ACC112 (cell line): ENCODE data around the gene MFAP5.
"Not testable (repeated sequence)": the region's sequence is repeated elsewhere in the genome, so short reads cannot be mapped to it uniquely, and the experiment has no call there.

Experiments
- H2AFZ ChIP-seq: fragments of 200-600 bp; sonication (generic); one replicate; pipeline ENCODE4 v1.6.0; 2017; ENCODE audit warnings: antibody characterized with exemption, low read length; ENCODE audit not compliant: unreplicated experiment
- H3K27ac ChIP-seq: fragments of 200-600 bp; sonication (generic); 2 replicates; pipeline ENCODE4 v1.5.1; 2014; ENCODE audit warnings: low read depth, mild to moderate bottlenecking, antibody characterized with exemption, low read length, moderate library complexity
- H3K27me3 ChIP-seq: fragments of 200-600 bp; sonication (generic); 2 replicates; pipeline ENCODE4 v1.6.1; 2014; ENCODE audit warnings: mild to moderate bottlenecking, antibody characterized with exemption, low read length, moderate library complexity, mixed read lengths; ENCODE audit not compliant: insufficient read depth
- H3K36me3 ChIP-seq: fragments of 200-600 bp; sonication (generic); 2 replicates; pipeline ENCODE4 v1.6.1; 2016; ENCODE audit warnings: mild to moderate bottlenecking, antibody characterized with exemption, low read length, moderate library complexity, mixed read lengths; ENCODE audit not compliant: insufficient read depth
- H3K4me1 ChIP-seq: fragments of 200-600 bp; sonication (generic); one replicate; pipeline ENCODE4 v1.6.1; 2016; ENCODE audit warnings: low read length, mixed read lengths; ENCODE audit not compliant: insufficient read depth, unreplicated experiment, control insufficient read depth
- H3K4me3 ChIP-seq: fragments of 200-600 bp; sonication (generic); 2 replicates; pipeline ENCODE4 v1.5.1; 2014; ENCODE audit warnings: mild to moderate bottlenecking, low read depth, low read length
- H3K79me2 ChIP-seq: fragments of 200-600 bp; sonication (generic); one replicate; pipeline ENCODE4 v1.6.0; 2016; ENCODE audit warnings: low read length; ENCODE audit not compliant: control insufficient read depth, unreplicated experiment, insufficient read depth

The MFAP5 gene

GRCh38 chr12:8635342-8636006 lies 27.2 kb downstream of the MFAP5 start:
- H2AFZ ChIP-seq, H3K4me3 ChIP-seq, H3K27me3 ChIP-seq, H3K36me3 ChIP-seq, H3K27ac ChIP-seq, H3K4me1 ChIP-seq, H3K79me2 ChIP-seq: not testable (repeated sequence)

DNA sequence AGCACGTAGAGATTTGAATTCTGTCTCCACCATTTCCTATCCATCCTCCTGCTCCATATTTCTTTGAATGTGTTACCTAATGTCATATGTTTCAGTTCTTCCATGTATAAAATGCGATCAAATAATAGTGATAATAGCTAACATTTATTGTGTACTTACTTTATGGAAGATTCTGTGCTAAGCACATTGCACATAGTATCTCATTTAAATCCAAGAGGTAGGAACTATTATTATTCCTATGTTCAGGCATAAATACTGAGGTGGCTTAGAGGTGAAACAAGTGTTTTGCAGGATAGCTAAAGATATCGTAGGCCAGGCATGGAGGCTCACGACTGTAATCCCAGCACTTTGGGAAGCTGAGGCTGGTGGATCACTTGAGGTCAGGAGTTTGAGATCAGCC lies 32.5 kb downstream of the MFAP5 start:
- no peak overlapping the region for H3K4me3 ChIP-seq
- H3K27me3 ChIP-seq: no peaks in the 10 kb centered on the region
- H2AFZ ChIP-seq: no peak overlapping the region
- no peak overlapping the region for H3K27ac ChIP-seq
- H3K4me1 ChIP-seq: peaks cover 20% of the 10 kb centered on the region
- H3K36me3 ChIP-seq: no peaks in the 10 kb centered on the region
- H3K79me2 ChIP-seq: no peaks in the 10 kb centered on the region

- Histone ChIP-seq H3K36me3 (no peaks in the 10 kb centered on the region), H3K4me1 (peaks cover 20% of the 10 kb centered on the region), H3K4me3 (no peak overlapping the region), H3K79me2 (no peaks in the 10 kb centered on the region), H3K27me3 (no peaks in the 10 kb centered on the region), H3K27ac (peak overlapping the region; percentile 33; the same call in 1 of the 2 replicates), H2AFZ (no peak overlapping the region)
Measured at GRCh38 chr12:8629486-8630033, 33.1 kb downstream of the MFAP5 start.

DNA sequence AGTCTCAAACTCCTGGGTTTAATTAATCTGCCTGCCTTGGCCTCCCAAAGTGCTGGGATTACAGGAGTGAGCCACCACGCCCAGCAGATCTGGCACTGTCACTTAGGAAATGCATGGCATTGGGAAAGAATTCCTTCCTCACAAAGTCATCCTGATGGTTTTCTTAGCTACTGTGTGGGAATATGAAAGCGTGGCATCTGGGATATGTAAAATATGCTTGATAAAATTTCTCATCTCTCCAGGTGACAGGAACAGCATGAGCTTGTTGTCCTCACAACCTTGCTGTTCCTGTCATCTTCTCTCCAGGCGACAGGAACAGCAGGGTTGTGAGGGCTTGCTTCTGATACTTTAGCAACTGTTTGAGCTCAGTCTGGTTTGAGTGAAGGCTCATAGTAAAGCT lies 33.9 kb downstream of the MFAP5 start:
- Histone ChIP-seq H3K79me2 (no peaks in the 10 kb centered on the region), H3K36me3 (no peaks in the 10 kb centered on the region), H2AFZ (no peak overlapping the region), H3K27ac (peak overlapping the region; percentile 33; the same call in 1 of the 2 replicates), H3K4me1 (peaks cover 20% of the 10 kb centered on the region), H3K27me3 (no peaks in the 10 kb centered on the region), H3K4me3 (no peak overlapping the region)

- not testable (repeated sequence) for H3K79me2 ChIP-seq, H3K36me3 ChIP-seq, H3K27ac ChIP-seq, H2AFZ ChIP-seq, H3K4me3 ChIP-seq, H3K27me3 ChIP-seq
- peaks cover 18% of the 10 kb centered on the region for H3K4me1 ChIP-seq
Measured at GRCh38 chr12:8624750-8625149, 37.9 kb downstream of the MFAP5 start.

GRCh38 chr12:8622646-8623045 lies 40.0 kb downstream of the MFAP5 start:
- H3K79me2 ChIP-seq: no peaks in the 10 kb centered on the region
- no peak overlapping the region for H3K27ac ChIP-seq
- H3K36me3 ChIP-seq: no peaks in the 10 kb centered on the region
- no peak overlapping the region for H3K4me3 ChIP-seq
- H3K27me3 ChIP-seq: no peaks in the 10 kb centered on the region
- peaks cover 12% of the 10 kb centered on the region for H3K4me1 ChIP-seq
- H2AFZ ChIP-seq: no peak overlapping the region

GRCh38 chr12:8615206-8615605 lies 47.4 kb downstream of the MFAP5 start:
- Histone ChIP-seq H3K36me3 (no peaks in the 10 kb centered on the region), H2AFZ (no peak overlapping the region), H3K27ac (no peak overlapping the region), H3K79me2 (no peaks in the 10 kb centered on the region), H3K27me3 (no peaks in the 10 kb centered on the region), H3K4me1 (peaks cover 12% of the 10 kb centered on the region), H3K4me3 (no peak overlapping the region)

DNA sequence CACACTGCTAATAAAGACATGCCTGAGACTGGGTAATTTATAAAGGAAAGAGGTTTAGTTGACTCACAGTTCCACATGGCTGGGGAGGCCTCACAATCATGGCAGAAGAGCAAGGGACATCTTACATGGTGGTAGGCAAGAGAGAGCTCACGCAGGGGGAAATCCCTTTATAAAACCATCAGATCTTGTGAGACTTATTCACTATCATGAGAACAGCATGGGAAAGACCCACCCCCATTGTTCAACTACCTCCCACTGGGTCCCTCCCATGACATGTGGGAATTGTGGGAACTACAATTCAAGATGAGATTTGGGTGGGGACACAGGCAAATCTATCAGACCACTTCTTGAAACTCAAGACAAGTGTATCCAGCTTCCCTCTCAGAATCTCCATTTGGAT lies 48.7 kb downstream of the MFAP5 start:
- not testable (repeated sequence) for H3K4me1 ChIP-seq

GRCh38 chr12:8612629-8613028 lies 50.0 kb downstream of the MFAP5 start, which contains the start of gene AICDA:
TSS of gene AICDA (minus strand) at chr12:8612859. CDS start at chr12:8612767, 92 bp downstream.
- Histone ChIP-seq H3K4me1 (no peaks in the 10 kb centered on the region), H3K4me3 (no peak within 1 kb of the TSS), H3K36me3 (no peaks in the 10 kb centered on the region), H3K79me2 (no peaks in the 10 kb centered on the region), H2AFZ (no peak within 1 kb of the TSS), H3K27me3 (no peaks in the 10 kb centered on the region), H3K27ac (no peak within 1 kb of the TSS)

More for the DNA sequence above, 48.7 kb downstream of the MFAP5 start:
- not testable (repeated sequence) for H3K36me3 ChIP-seq, H3K79me2 ChIP-seq, H3K4me3 ChIP-seq, H3K27me3 ChIP-seq, H3K27ac ChIP-seq, H2AFZ ChIP-seq

DNA sequence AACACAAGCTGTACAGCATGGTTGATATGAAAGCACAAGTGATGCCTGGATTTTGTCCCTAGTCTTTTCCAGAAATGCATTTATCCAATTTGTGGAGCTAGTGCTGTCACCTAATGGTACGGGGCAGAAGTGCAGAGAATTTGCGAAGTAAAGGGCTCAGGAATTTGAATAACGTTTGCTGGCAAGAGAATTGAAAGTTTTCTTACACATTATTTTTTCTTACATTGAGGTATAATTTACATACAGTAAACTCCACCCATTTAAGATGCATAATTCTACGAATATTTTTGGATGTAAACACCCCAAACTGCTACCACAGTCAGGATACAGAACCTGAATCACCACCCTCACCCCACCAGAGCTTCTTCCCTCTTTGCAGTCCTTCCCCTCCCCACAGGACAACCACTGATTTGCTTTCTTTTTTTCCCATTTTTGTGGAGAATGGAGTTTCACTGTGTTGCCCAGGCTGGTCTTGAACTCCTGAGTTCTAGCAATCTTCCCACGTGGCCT lies 53.5 kb downstream of the MFAP5 start:
- H3K4me3 ChIP-seq: peak overlapping the region; percentile 64
- H3K27me3 ChIP-seq: peaks cover 7% of the 10 kb centered on the region; the same call in 1 of the 2 replicates
- peak overlapping the region; percentile 70 for H2AFZ ChIP-seq
- no peaks in the 10 kb centered on the region for H3K36me3 ChIP-seq
- H3K79me2 ChIP-seq: no peaks in the 10 kb centered on the region
- no peak overlapping the region for H3K27ac ChIP-seq
- H3K4me1 ChIP-seq: no peaks in the 10 kb centered on the region

GRCh38 chr12:8606890-8607289 lies 55.7 kb downstream of the MFAP5 start:
- Histone ChIP-seq H3K4me1 (no peaks in the 10 kb centered on the region), H3K36me3 (no peaks in the 10 kb centered on the region), H3K27me3 (peaks cover 7% of the 10 kb centered on the region; the same call in 1 of the 2 replicates), H3K27ac (no peak overlapping the region), H3K79me2 (no peaks in the 10 kb centered on the region), H2AFZ (no peak overlapping the region), H3K4me3 (no peak overlapping the region)
